ENCODE measurements around the gene LLGL1.

The LLGL1 gene

GRCh38 chr17:18228176-18228682 is 2.8 kb downstream of the LLGL1 start:
- no peak for DNase-seq (ENCODE audit: low read depth in 2 of 2)
- no peak for TF ChIP-seq CTCF (IDR thresholded peaks at IDR 0.05; ENCODE audit: low read depth, low read length)

GRCh38 chr17:18229254-18229653 is 3.8 kb downstream of the LLGL1 start:
- H3K4me3 ChIP-seq (replicated peaks in 1 of 2; ENCODE audit: low read depth in 2 of 2, low read length in 2 of 2) = no peak overlapping the region
- no peak for TF ChIP-seq CTCF (IDR thresholded peaks at IDR 0.05; ENCODE audit: low read depth, low read length)
- DNase-seq (ENCODE audit: low read depth in 2 of 2) = no peak

More at GRCh38 chr17:18228176-18228682, 2.8 kb downstream of the LLGL1 start:
- H3K4me3 ChIP-seq (replicated peaks in 1 of 2; ENCODE audit: low read depth in 2 of 2, low read length in 2 of 2) = no peak overlapping the region

DNA sequence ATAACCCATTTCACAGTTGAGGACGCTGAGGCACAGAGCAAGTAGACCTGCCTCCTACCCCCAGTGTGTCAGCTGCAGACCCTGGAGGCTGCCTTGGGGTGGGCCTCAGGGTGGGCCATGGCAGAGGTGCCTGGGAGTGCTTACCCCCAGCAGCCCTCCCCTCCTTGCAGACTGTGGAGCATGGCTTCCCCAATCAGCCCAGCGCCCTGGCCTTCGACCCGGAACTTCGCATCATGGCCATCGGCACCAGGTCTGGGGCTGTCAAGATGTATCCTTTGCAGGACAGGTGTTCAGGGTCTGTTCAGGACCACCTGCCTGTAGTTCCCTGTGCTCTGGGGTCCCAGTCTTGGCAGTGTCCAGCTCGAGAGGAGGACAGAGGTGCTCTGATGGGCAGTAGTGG is 4.3 kb downstream of the LLGL1 start:
- no peak for DNase-seq (ENCODE audit: low read depth in 2 of 2)
- TF ChIP-seq CTCF (IDR thresholded peaks at IDR 0.05; ENCODE audit: low read depth, low read length) = no peak
- no peak overlapping the region for H3K4me3 ChIP-seq (replicated peaks in 1 of 2; ENCODE audit: low read depth in 2 of 2, low read length in 2 of 2)

GRCh38 chr17:18230288-18231141 is 5.1 kb downstream of the LLGL1 start:
- no peak overlapping the region for H3K4me3 ChIP-seq (replicated peaks in 1 of 2; ENCODE audit: low read depth in 2 of 2, low read length in 2 of 2)
- no peak for TF ChIP-seq CTCF (IDR thresholded peaks at IDR 0.05; ENCODE audit: low read depth, low read length)
- DNase-seq (ENCODE audit: low read depth in 2 of 2) = no peak

DNA sequence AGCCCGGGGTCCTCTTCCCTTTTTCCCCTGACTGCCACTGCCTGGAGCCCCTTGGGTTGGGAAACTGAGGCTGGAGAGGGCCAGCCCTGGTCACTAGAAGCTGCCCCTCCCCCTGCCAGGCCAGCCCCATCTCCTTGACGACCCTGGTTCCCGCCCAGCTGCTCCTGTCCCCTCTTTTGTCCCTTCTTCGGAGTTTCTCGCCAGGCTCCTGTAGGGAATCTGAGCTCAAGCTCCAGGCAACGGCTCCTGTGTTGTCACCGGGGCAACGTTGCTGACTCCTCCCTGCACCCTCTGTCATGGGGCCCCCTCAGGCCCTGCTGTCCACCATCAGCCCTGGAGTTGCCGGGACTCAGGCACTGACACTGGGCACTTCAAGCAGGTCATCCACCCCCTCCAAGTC is 5.7 kb downstream of the LLGL1 start:
- H3K4me3 ChIP-seq (replicated peaks in 1 of 2; ENCODE audit: low read depth in 2 of 2, low read length in 2 of 2) = no peak overlapping the region
- TF ChIP-seq CTCF (IDR thresholded peaks at IDR 0.05; ENCODE audit: low read depth, low read length) = no peak

DNA sequence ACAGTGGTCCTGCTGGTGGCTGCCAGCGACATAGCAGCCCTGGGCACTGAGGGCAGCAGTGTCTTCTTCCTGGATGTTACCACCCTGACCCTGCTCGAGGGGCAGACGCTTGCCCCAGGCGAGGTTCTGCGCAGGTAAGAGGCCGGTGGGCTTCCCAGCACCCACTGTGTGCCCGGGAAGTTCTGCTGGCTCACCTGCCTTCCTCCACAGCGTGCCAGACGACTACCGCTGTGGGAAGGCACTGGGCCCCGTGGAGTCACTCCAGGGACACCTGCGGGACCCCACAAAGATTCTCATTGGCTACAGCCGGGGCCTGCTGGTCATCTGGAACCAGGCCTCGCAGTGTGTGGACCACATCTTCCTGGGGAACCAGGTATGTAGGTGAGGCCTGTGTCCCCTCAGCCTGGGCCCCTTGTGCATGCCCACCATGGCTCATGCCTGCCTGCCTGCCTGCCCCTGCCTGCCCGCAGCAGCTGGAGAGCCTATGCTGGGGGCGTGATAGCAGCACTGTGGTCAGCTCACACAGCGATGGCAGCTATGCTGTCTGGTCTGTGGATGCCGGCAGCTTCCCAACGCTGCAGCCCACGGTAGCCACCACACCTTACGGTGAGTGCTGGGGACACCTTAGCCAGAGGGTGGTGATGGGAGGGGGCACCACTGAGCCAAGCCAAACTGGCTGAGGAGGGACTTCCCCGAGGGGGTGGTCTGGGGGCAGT is 8.5 kb downstream of the LLGL1 start:
- no peak overlapping the region for H3K4me3 ChIP-seq (replicated peaks in 1 of 2; ENCODE audit: low read depth in 2 of 2, low read length in 2 of 2)
- no peak for DNase-seq (ENCODE audit: low read depth in 2 of 2)
- TF ChIP-seq CTCF (IDR thresholded peaks at IDR 0.05; ENCODE audit: low read depth, low read length) = no peak

More for the DNA sequence above, 5.7 kb downstream of the LLGL1 start:
- no peak for DNase-seq (ENCODE audit: low read depth in 2 of 2)
